Activated CD4-positive, alpha-beta T cell treated with anti-CD3 and anti-CD28 coated beads, Interleukin-2, Interleukin-4, amounts not matched to agents 100 ng/mL and 50 ng/mL, durations not matched to agents 16 hours and 8 hours (primary cell): Measurements from ENCODE around the gene SULT1B1.

Experiments
- DNase-seq: peaks from one replicate; pipeline ENCODE4 v3.0.0-alpha.2; 2020; ENCODE audit warnings: low spot score

SULT1B1 gene

GRCh38 chr4:69697536-69698242 is 62.7 kb downstream of the SULT1B1 start:
- no peak for DNase-seq

DNA sequence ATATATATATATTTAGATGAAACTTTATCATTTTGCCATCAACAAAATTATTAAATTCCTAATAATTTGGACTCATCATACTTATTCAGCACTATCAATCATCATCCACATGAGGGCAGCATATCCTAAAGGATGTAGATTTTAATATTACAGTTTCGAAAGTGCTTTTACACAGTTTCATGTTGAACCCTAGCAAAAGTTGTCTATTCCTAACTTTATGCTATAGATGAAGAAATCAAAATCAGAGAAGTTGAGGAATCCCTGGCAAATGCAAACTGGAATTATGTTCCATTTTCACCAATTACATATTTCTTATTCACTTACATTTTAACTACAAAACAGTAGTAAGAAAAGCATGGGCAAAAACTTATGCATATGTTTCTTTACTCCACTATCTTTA is 70.8 kb downstream of the SULT1B1 start:
- peak; percentile 26 for DNase-seq

DNA sequence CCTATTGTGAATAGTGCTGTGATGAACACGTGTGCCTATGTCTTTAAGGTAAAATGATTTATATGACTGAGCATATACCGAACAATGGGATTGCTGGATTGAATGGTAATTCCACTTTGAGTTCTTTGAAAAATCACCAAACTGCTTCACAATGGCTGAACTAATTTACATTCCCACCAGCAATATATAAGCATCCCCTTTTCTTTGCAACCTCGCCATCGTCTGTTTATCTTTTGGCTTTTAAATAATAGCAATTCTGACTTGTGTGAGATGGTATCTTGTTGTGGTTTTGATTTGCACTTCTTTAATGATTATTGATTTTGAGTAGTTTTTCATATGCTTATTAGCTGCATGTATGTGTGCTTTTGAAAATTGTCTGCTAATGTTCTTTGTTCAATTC is 75.6 kb downstream of the SULT1B1 start:
- no peak for DNase-seq
